ENCODE measurements around the gene GFOD1. TPM values are rescaled to one million over a fixed set of nuclear protein-coding genes. Genes with fewer than 3 reads are reported as not detected.

The GFOD1 gene
- total RNA-seq, 1 experiment from 2014 or later = 0.62 TPM

GRCh38 chr6:13522656-13523055, 35.3 kb upstream of the GFOD1 start:
- TF ChIP-seq, protein P1, sequence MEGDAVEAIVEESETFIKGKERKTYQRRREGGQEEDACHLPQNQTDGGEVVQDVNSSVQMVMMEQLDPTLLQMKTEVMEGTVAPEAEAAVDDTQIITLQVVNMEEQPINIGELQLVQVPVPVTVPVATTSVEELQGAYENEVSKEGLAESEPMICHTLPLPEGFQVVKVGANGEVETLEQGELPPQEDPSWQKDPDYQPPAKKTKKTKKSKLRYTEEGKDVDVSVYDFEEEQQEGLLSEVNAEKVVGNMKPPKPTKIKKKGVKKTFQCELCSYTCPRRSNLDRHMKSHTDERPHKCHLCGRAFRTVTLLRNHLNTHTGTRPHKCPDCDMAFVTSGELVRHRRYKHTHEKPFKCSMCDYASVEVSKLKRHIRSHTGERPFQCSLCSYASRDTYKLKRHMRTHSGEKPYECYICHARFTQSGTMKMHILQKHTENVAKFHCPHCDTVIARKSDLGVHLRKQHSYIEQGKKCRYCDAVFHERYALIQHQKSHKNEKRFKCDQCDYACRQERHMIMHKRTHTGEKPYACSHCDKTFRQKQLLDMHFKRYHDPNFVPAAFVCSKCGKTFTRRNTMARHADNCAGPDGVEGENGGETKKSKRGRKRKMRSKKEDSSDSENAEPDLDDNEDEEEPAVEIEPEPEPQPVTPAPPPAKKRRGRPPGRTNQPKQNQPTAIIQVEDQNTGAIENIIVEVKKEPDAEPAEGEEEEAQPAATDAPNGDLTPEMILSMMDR (IDR thresholded peaks at IDR 0.05) = no peak
- TF ChIP-seq TCF7L2 (IDR thresholded peaks at IDR 0.05; ENCODE audit: low read depth, low read length) = no peak
- TF ChIP-seq POLR2AphosphoS5 (IDR thresholded peaks at IDR 0.05; ENCODE audit: low read depth, low read length) = no peak
- TF ChIP-seq, protein P2, sequence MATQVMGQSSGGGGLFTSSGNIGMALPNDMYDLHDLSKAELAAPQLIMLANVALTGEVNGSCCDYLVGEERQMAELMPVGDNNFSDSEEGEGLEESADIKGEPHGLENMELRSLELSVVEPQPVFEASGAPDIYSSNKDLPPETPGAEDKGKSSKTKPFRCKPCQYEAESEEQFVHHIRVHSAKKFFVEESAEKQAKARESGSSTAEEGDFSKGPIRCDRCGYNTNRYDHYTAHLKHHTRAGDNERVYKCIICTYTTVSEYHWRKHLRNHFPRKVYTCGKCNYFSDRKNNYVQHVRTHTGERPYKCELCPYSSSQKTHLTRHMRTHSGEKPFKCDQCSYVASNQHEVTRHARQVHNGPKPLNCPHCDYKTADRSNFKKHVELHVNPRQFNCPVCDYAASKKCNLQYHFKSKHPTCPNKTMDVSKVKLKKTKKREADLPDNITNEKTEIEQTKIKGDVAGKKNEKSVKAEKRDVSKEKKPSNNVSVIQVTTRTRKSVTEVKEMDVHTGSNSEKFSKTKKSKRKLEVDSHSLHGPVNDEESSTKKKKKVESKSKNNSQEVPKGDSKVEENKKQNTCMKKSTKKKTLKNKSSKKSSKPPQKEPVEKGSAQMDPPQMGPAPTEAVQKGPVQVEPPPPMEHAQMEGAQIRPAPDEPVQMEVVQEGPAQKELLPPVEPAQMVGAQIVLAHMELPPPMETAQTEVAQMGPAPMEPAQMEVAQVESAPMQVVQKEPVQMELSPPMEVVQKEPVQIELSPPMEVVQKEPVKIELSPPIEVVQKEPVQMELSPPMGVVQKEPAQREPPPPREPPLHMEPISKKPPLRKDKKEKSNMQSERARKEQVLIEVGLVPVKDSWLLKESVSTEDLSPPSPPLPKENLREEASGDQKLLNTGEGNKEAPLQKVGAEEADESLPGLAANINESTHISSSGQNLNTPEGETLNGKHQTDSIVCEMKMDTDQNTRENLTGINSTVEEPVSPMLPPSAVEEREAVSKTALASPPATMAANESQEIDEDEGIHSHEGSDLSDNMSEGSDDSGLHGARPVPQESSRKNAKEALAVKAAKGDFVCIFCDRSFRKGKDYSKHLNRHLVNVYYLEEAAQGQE (IDR thresholded peaks at IDR 0.05; ENCODE audit: insufficient read depth in 1 of 2, low read depth in 2 of 2, low read length in 1 of 2) = no peak
- TF ChIP-seq SIN3A (IDR thresholded peaks at IDR 0.05; ENCODE audit: borderline replicate concordance, insufficient read depth, low read depth, low read length) = no peak
- Histone ChIP-seq H3K27me3 (ENCODE audit: control insufficient read depth, insufficient read depth, low read length) (0 out of 2 replicates have a peak, but pooled peaks cover 3% of the 10 kb centered on the region), H3K36me3 (ENCODE audit: control insufficient read depth, insufficient read depth, low read length) (no peaks in the 10 kb centered on the region), H3K27ac (ENCODE audit: low read length) (no peak overlapping the region), H3K4me1 (ENCODE audit: control insufficient read depth, insufficient read depth, low read length) (no peaks in the 10 kb centered on the region), H3K4me3 (ENCODE audit: low read depth in 2 of 2, low read length in 2 of 2) (no peak overlapping the region), H3K9me3 (ENCODE audit: control insufficient read depth, insufficient read depth, low read depth, low read length) (no peaks in the 10 kb centered on the region)
- BruUV-seq (replicated peaks) = no TSS peak
- intact Hi-C loops (cut with micrococcal nuclease; ENCODE audit: unreplicated experiment) (no loop called here), in situ Hi-C loops (cut with HindIII; ENCODE audit: low pct_unique_long_range_greater_than_20kb, low sequenced_read_pairs) (no loop called here)
- ChIA-PET CTCF (interaction anchor here (0.6 kb wide), 1 partner anchor 272 kb away, joined by 7 read pairs; no protein-coding TSS in a partner anchor), POLR2A (no interaction called here)
- DNase-seq (ENCODE audit: low read depth, low spot score) = no peak
- ATAC-seq = no peak

- ChIA-PET CTCF (no interaction called here), POLR2A (no interaction called here)
- in situ Hi-C loops (cut with HindIII; ENCODE audit: low pct_unique_long_range_greater_than_20kb, low sequenced_read_pairs) (no loop called here), intact Hi-C loops (cut with micrococcal nuclease; ENCODE audit: unreplicated experiment) (no loop called here)
- no peaks in the 10 kb centered on the region for H3K9me3 ChIP-seq (ENCODE audit: control insufficient read depth, insufficient read depth, low read depth, low read length)
- no peak for TF ChIP-seq SIN3A (IDR thresholded peaks at IDR 0.05; ENCODE audit: borderline replicate concordance, insufficient read depth, low read depth, low read length)
- no peak for TF ChIP-seq TCF7L2 (IDR thresholded peaks at IDR 0.05; ENCODE audit: low read depth, low read length)
- TF ChIP-seq, protein P1 (IDR thresholded peaks at IDR 0.05) = no peak
- no peak for TF ChIP-seq POLR2AphosphoS5 (IDR thresholded peaks at IDR 0.05; ENCODE audit: low read depth, low read length)
- TF ChIP-seq, protein P2 (IDR thresholded peaks at IDR 0.05; ENCODE audit: insufficient read depth in 1 of 2, low read depth in 2 of 2, low read length in 1 of 2) = no peak
- no peak overlapping the region for H3K4me3 ChIP-seq (ENCODE audit: low read depth in 2 of 2, low read length in 2 of 2)
- no peak for ATAC-seq
- no peak overlapping the region for H3K27ac ChIP-seq (ENCODE audit: low read length)
- no peaks in the 10 kb centered on the region for H3K36me3 ChIP-seq (ENCODE audit: control insufficient read depth, insufficient read depth, low read length)
- no peak for DNase-seq (ENCODE audit: low read depth, low spot score)
- no TSS peak for BruUV-seq (replicated peaks)
- H3K27me3 ChIP-seq (ENCODE audit: control insufficient read depth, insufficient read depth, low read length) = 0 out of 2 replicates have a peak, but pooled peaks cover 3% of the 10 kb centered on the region
- H3K4me1 ChIP-seq (ENCODE audit: control insufficient read depth, insufficient read depth, low read length) = no peaks in the 10 kb centered on the region
Observed at GRCh38 chr6:13519839-13520238, 32.4 kb upstream of the GFOD1 start.

All from Panc1 (cell line).